HG03108 (cell line): ENCODE measurements around the gene NPDC1.
"Not testable (repeated sequence)": the region's sequence is repeated elsewhere in the genome, so short reads cannot be mapped to it uniquely, and the experiment has no call there.

Experiments used
- ATAC-seq: cut with Tn5 transposase; IDR thresholded peaks from one replicate; pipeline ENCODE4 v1.9.1; 2021; ENCODE audit warnings: moderate library complexity; ENCODE audit not compliant: unreplicated experiment

Gene NPDC1

GRCh38 chr9:137013571-137013940, 32.4 kb downstream of the NPDC1 start:
- ATAC-seq: no peak

GRCh38 chr9:137012694-137013570, 33.0 kb downstream of the NPDC1 start:
- ATAC-seq: no peak

GRCh38 chr9:137011907-137012675, 33.9 kb downstream of the NPDC1 start:
- ATAC-seq: no peak

- no peak for ATAC-seq
Measured at GRCh38 chr9:137011156-137011555, 34.8 kb downstream of the NPDC1 start.

DNA sequence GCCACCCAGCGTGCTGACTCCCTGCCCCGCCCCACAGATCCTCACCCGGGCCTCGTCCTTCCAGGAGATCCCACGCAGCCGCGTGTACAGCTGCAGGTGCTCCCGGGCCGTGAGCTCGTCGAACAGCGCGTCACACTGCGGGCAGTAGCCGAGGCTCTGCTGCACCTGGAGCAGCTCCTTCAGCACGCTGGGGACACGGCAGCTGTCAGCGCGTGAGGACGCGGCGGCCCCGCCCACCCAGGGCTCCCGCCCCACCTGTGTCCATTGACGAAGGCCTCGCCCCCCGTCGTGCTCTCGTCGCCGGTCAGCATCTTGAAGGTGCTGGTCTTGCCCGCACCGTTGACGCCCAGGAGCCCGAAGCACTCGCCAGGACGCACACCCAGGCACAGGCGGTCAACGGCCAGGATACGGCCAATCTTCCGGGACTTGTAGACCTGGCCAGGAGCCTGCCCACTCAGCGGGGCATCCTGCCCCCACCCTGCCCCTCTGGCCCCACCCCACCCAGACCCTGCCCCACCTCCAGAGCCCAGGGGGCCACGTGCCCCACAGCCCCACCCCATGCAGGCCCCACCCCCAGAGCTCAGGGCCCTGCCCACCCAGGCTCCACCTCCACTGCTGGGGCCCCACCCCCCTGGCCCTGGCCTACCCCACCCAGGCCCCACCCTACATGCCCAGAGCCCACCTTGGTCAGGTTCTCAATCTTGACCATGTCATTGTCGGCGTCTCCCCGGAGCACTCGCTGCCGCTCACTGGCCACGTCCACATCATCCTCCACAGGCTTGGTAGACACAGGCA, 35.8 kb downstream of the NPDC1 start:
- no peak for ATAC-seq

GRCh38 chr9:137009217-137009616, 36.8 kb downstream of the NPDC1 start:
- ATAC-seq: no peak

DNA sequence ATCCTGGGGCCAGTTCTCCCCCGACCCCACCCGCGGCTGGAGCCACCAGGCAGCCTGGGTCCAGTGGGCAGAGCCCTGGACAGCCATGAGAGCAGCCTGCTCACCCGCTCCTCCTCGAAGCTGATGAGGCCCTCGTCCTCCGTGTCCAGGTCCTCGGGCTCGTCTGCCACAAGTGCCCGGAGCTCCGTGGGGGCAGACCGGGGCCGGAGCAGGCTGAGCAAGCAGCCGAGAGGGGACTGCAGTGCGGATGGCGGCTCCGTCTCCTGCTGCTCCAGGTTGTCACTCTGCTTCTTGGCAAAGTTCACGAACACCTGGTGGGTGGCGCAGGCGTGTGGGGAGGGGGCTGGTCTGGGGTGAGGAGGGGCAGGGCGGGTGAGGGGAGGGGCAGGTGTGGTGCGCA, 37.7 kb downstream of the NPDC1 start:
- ATAC-seq: no peak

DNA sequence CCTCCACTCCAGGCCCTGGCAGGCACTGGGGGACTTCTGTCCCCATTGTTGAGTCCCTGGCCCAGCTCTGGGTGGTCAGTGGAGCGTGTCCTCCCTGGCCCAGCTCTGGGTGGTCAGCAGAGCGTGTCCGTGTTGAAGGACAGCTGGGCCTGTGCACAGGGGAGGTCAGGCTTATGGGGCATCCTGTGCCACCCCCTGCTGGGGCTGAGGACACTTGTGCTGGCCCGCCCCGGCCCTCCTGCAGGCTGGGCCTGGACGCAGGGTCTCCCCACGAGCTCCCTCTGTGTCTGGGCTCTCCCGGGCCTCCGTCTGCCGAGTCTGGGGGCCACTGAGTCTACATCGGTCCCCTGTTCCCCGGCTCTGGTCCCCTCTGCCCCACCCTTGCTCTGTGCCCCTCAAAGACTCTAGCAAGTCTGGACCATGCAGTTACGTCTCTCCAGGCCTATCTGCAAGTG, 38.1 kb downstream of the NPDC1 start:
- no peak for ATAC-seq

GRCh38 chr9:137007108-137007815, 38.7 kb downstream of the NPDC1 start:
- no peak for ATAC-seq

DNA sequence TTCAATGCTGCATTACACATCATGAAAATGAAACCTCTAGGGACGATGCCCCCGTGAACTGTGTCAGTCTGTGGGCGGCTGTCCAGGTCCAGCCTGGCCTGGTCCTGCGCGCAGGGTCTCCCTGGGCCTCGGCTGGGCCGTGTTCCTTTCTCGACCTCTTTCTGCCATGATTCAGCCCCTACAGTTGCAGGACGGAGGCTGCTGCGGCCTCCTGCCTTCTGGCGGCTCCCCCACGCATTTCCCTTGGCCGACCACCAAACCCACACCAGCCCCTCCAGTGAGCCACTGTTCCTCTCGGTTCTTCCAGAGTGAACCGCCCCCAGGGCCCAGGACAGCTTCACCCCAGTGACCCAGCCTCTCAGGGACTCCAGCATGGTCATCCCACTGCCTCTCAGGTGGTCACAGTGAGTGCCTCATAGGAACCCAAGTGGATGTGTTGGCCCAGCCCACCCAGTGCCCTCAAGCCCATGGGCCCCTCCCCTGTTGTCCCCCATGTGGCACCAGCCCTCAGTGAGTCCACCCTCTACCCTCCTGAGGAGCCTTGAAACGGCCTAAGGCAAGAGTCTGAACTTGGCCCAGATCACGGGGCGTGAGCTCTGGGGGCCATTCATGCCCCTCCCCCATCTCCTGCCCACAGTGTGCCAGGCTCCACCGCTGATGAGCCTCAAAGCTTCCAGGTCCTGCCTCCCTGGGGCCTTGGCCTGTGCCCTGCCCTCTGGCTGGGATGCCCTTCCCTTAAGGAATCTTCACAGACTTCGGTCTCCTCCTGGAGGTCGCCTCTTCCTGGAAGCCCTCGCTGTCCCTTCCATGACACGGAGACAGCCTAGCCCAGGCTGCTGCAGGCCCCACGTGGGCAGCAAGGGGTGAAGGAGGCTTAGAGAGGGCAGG, 39.6 kb downstream of the NPDC1 start:
- ATAC-seq: no peak

- ATAC-seq: not testable (repeated sequence)
Measured at GRCh38 chr9:137004285-137004684, 41.7 kb downstream of the NPDC1 start.

DNA sequence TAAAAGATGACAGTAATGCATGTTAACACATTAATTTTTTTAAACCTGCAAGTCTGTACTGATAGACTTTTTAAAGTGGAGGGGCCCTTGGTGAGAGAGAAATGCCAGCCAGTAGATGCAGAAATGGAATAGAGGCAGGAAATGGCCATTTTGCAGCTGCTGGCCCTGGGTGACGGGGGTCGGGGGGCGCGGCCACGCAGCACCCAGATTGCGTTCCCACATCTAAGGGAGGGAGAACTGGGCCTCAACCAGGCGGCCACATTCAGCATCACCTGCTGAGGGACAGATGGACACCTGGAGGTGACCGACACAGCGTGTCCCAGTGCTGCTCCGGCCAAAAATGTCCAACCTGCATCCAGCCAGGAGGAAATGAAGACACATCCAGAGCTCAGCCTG, 43.3 kb downstream of the NPDC1 start:
- no peak for ATAC-seq

GRCh38 chr9:137001857-137002645, 43.9 kb downstream of the NPDC1 start:
- ATAC-seq: no peak

DNA sequence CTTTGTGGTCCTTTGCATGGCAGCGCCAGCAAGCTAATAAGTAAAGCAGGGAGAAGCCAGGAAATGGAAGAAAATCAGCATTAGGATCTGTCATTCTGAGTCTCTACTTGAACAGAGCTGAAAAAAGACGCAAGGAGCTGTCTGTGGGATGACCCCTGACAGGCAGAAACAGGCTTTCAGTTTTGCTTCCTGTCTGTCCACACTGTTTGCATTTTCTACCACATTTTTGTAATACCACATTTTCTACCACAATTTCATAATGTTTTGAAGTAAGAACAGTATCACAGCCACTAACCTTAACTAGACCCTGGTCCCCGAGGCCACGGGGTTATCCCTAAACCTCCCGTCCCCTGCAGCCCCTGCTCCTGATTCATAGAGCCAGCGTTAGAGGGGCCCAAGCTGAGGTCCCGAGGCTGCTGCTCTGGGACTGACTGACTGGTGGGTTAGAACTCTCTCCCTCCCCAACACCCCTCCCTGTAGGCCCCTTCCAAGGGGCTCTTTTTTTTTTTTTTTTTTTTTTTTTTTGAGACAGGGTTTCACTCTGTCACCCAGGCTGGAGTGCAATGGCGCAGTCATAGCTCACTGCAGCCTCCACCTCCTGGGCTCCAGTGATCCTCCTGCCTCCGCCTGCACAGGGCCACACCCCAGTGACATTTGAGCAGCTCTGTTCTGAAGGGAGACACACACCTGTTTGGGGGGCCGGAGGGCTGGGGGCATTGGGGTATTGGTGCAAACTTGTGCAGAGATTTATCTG, 45.6 kb downstream of the NPDC1 start:
- peak; percentile 78 for ATAC-seq

DNA sequence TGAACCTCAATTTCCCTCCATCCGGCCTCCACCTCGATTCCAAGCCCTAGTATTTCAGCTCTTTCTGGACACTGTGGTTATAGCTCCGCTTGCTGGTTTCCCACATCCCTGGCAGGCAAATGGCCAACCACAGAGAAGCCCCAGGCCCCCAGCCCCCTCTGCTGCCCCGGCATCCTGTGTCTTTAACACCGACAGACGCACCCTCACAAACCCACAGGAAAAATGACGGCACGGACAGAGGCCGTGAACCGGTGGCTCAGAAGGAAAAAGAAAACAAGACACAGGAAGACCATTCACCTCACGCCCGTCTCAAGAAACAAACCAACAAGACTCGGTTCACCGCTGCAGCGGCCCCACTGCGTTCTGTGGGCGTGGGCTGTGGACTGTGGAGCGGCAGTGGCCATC, 48.1 kb downstream of the NPDC1 start:
- no peak for ATAC-seq

DNA sequence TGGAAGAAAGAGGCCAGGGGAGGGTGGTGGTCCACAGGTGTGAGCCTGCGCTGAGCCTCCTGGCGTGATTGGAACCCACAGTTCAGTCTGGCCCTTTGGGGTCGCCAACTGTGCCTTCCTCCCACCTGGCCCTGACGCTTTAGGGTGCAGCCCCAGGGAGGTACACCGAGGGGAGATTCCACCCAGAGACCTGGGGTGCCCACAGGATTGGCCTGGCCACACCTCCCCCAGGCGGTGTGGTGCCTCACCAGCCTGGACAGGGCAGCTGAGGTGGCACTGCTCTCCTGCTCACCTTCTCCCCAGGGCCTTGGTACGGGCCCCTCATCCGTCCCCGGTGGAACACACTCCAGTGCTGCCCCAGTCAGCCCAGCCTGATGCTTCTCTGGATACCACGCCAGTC, 48.6 kb downstream of the NPDC1 start:
- ATAC-seq: no peak

DNA sequence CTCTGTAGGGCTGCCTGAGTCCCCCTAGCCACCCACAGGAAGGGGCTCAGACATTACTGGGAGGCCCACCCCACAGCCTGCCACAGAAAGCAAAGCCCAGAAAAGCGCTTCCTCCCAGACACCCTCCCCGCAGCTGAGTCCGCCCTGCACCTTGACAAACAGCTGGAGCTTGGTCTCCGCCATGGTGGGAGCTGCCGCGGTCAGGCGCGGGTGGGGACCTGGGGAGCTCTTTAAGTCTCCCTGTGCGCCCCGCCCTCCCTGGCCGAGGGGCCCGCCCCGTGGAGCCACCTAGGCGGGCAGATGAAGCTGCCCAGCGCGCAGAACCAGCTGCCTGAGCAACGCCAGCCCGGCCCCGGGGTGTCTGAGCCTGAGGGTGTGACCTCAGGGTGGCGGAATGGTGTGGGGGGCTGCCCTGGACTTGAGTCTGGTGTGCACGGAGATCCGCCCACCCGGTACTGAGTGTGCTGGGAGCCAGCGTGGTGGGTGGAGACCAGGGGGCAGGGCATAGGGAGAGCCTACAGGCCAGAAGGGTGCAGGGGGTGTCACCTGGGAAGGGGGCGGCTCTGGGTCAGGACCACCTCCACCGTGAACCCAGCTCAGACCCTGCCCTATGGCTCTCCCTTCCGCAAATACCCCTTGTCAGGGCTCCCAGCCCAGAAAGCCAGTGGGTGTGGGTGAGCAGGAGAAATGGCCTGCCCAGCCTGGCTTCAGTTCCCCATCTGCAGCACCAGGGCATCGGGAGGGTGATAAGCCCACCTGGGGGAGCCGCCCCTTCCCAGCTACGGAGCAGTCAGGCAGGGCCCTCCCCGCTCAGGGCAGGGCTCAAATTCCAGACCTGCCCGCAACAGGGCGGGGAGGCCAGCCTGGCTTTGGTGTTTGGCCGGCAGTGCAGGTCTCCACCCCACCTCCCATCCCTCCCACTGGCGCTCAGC, 49.4 kb downstream of the NPDC1 start, which contains the start of gene CLIC3:
Gene CLIC3, minus strand, starts transcription at position 208 of the 932 bp plus-strand sequence. Its CDS starts 25 bp downstream, at position 183.
- no peak for ATAC-seq
